AG09319 (cell line): ENCODE results near the gene MAP2K1.

Source experiments
- DNase-seq: peaks from one replicate; pipeline ENCODE4 v3.0.0-alpha.2; 2010; ENCODE audit warnings: low read depth; ENCODE audit errors: extremely low read depth
- CTCF ChIP-seq: IDR thresholded peaks from 2 replicates; pipeline ENCODE4 v1.5.1; 2011; ENCODE audit warnings: low read depth, mild to moderate bottlenecking, inconsistent platforms, low read length, moderate library complexity

MAP2K1 gene

GRCh38 chr15:66482539-66482938 lies 95.8 kb downstream of the MAP2K1 start:
- TF ChIP-seq CTCF = no peak
- no peak for DNase-seq

- TF ChIP-seq CTCF = no peak
- no peak for DNase-seq
These were observed 96.4 kb downstream of the MAP2K1 start for GRCh38 chr15:66483131-66483566.

- DNase-seq = no peak
- TF ChIP-seq CTCF = no peak
These were observed 97.9 kb downstream of the MAP2K1 start for GRCh38 chr15:66484539-66485112.

GRCh38 chr15:66486887-66487286 lies 100.2 kb downstream of the MAP2K1 start:
- no peak for DNase-seq
- no peak for TF ChIP-seq CTCF

GRCh38 chr15:66488525-66488924 lies 101.8 kb downstream of the MAP2K1 start:
- no peak for DNase-seq
- TF ChIP-seq CTCF = no peak

- no peak for DNase-seq
- TF ChIP-seq CTCF = no peak
These were observed 102.6 kb downstream of the MAP2K1 start for GRCh38 chr15:66489179-66489791.

GRCh38 chr15:66491846-66492245 lies 105.1 kb downstream of the MAP2K1 start:
- TF ChIP-seq CTCF = no peak
- DNase-seq = no peak
